GM18873 (cell line): ENCODE data around the gene CD4.

Experiments
- ATAC-seq: cut with Tn5 transposase; IDR thresholded peaks from one replicate; pipeline ENCODE4 v1.9.1; 2021; ENCODE audit warnings: mild to moderate bottlenecking, moderate library complexity, moderate number of reproducible peaks; ENCODE audit not compliant: unreplicated experiment, low FRiP score

Gene CD4

DNA sequence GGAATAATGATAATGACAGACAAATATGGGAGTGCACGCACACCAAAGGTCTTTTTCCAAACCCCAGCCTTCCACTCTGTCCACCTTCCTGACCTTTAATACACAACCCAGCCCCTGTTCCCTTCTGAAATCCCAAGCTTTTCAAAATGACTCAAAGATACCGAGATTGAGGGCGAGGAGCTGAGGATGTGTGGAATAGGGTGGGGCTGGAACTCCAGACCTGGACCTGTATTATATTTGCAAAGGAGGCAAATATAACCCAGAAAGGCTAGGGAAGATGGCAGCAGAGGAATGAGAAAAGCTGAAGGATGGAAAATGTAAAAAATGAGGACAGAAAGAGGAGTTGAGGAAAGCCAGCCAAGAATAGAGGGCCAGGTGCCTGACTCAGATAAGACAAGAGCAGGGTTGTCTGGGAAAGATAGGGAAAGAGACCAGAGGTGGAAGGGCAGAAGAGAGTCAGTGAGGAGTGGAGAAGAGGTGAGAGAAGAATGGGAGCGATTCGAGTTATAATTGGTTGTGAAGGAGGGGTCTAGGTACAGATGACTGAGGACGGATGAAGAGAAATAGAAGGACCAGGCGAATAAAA, 24.2 kb upstream of the CD4 start:
- ATAC-seq, result no peak

DNA sequence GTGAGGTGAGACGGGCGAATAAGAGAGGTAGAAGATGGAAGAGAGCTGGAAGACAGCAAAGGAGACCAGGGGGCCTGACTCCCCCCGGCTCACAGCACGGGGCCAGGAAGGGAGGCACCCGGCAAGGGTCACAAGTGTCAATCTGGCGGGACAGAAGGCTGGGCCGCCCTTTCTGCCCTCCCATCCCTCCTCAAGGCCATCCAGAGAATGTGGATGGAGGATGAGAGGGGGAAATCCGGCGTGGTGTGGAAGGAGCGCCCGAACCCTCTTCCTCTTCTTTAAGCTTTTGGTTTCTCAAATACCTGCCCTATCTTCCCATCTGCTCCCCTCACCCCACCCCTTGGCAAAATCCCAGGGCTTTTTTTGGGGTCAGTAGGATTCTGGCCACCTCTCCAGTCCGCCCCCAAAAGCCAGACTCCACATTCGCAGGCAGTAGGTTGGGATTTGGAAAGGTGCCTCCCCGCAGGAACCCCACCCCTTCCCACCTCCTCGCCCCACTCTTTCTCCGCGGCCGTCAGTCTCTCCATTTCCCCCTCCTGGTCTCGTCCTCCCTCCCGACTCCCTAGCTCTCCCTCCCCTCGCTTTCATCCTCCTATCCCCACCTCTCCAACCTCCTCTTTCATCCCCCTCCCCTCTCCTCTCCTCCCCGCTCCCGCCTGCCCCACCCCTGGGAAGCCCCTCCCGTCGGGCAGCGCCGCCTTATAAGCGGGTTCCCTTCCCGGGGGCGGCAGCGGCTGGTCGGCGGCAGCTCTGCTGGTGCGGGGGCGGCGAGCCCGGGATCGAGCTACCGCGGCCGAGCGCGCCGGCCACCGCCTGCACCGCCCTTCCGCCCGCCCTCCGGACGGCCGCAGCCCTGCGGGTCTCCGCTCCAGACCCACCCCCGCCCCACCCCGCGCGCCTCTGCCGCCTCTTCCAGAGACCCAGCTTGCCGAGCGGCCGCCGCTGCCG, 23.4 kb upstream of the CD4 start, which contains the start of gene PTMS:
Gene PTMS (plus strand): TSS at position 730 of the 948 bp plus-strand sequence. CDS start 343 bp downstream, outside the sequence.
- no peak for ATAC-seq

DNA sequence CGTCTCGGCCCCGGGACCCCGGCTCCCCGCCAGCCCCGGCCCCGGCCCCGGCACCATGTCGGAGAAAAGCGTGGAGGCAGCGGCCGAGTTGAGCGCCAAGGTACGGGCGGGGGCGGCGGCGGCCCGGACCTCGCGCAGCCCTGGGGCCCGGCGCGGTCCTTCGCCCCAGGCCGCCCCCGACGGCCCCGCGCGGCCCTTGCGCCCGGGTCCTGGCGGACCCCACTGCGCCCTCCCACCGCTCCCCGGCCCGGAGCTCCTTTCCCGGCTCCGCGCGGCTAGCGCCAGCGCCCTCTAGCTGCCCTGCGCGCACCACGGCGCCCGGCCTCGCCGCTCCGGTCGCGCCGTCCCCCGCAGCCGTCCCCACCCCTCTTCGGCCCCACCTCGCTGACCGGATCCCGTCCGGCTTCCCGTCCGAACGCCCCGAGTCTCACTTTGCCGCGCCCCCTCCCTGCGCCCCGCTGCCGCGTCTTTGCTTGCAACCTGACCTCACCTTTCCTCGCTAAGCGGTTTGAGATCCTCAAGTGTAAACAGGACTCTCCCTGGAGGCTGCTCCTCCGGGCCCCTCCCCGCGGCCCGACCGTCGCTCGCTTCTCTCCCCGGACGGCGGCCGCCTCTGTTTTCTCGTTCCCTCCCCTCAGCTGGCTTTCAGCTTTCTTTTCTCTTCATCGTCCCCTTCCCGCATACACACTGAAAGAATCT, 22.5 kb upstream of the CD4 start:
- no peak for ATAC-seq

DNA sequence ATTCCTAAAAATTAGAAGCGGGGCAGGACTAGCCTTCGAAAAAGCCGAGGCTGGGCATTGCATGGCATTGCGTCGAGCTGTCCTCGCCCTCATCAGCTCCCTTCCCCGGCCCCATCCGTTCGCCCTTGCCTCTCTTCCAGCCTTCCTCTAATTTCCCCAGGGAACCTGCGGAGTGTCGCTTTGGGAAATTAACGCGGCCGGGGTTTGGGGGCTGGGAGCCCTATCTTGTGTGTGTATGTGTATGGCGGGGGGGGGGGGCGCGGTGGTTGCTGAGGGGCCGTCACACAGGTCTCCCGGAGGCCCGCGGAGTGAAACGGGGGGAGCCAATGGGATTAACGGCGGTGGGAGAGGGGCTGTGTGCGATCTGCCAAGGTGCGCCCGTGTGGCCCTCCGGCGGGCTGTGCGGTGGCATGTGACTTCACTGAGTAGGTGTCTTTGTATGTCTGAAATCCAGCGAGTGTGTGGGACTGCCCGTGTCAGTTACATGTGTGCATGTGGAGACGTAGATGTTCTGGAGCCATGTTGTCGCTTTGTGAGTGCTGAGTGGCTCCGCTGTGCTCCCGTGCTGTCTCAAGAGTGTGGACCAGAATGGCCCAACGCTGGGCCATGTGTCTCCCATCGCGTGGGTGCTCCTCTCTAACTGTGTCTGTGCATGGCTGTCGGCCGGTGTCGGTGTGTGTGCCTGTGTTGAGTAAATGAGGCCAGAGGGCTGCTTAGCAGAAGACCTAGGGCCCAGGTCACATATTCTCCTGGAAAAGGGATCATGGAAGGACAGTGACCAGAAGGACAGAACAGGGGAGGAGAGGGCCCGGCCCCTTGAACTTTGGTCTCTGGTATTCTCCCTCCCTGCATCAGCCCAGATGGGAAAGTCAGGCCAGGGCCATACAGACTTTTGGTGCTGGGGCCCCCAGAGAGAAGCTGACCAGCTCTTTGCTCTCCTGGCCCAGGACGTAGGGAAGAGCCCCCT, 21.7 kb upstream of the CD4 start:
- ATAC-seq, result no peak

DNA sequence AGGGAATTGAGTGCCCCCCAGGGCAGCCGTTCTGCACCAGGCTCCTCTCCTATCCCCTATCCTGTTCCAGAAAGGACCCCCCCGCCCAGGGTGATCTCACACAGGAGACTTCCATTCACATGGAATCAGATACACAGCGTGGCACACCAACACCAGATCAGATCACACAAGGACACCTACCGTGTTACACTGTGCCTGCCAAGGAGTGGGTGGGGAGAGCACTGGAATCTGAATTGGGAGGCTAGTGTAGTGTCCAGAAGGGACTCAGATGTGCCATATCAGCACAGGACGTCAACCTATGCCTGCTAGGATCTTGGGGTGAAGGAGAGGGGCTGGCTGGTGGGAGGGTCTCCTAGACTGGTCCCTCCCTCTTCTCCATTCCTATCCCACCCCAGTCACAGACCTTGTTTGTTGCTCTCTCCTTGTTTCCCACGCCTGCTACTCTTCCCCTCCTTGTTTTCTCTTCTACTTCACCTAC, 20.9 kb upstream of the CD4 start:
- ATAC-seq, result no peak

DNA sequence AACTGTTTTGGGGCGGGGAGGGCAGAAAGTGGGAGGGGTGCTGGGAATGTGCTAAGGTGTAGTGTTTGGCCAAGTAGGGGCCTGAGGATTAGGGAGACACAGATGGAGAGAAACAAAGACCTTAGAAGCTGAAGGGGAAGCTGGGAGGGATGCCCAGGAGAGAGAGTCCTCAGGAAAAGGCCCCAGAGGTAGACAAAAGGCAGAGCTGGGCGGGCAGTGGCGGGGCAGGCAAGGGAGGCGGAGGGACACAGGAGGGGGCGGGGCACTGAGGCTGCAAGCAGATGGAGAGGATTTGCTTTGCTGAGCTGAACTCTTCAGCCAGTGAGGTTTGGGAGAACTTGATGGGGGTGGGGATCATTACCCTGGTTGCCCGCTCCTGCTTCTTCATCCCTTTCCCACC, 20.3 kb upstream of the CD4 start:
- no peak for ATAC-seq

DNA sequence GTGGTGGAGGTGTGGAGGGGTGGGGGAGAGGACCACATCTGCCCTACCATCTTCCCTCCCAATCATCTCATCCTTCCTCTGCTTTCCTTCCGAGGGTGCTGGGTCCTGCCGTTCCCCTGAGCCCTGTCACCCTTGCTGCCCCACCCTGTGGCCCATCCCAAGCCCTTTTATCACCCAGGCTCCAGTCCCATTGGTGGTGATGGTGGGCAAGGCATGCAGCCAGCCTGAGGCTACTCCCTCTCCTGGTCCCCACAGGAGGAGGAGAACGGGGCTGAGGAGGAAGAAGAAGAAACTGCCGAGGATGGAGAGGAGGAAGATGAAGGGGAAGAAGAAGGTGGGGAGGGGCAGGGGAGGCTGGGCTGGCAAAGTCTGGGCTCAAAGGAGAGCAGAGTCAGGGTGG, 19.7 kb upstream of the CD4 start:
- ATAC-seq, result no peak

DNA sequence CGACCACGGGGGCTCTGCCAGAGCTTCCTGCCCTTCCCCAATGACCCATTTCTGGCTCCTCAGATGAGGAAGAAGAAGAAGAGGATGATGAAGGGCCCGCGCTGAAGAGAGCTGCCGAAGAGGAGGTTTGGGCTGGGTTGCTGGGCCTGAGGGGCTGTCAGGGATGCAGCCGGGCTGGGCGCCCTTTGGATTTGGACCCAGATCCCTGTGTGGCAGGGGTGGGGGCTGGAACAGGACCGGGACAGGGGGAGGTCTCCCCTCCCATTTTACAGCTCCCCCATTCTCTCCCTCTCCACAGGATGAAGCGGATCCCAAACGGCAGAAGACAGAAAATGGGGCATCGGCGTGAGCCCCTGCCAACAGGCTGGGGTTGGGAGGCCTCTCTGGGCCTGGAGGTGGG, 19.2 kb upstream of the CD4 start:
- no peak for ATAC-seq

DNA sequence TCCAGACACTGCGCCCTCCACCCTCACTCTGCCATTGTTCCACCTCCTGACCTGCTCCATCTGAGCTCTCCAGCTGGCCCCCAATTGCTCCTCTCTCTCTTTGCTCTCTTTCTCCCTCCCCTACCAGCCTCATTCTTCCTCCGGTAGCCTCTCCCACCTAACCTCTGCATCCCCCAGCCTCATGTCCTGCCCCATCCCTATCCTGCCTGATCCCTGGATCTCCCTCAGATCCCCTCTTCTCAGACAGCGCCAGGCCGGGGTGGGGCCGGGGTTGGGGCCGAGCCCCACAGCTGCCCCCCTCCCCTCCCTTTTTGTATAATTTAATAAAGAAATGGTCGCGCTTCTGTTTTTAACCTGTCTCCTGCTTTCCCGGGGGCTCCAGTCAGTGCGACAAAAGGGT, 18.7 kb upstream of the CD4 start:
- ATAC-seq, result no peak

DNA sequence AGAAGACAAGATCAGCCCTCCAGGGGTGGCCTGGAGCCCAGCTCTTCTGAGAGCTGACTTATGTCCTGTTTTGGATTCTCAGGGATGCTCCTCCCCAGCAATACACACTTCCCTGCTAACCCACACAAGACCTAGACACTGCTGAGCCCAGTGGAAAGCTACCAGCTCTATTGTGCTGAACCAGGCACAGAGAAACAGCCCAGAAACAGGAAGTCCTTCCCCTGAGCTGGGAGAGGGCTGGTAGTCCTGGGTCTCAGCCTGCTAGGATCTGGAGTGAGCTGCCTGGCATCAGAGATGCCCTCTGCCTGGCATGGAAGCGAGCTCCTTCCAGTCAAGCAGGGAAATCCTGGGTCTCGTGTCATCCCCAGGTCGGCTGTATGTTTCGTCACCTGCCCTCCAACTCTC, 18.2 kb upstream of the CD4 start:
- no peak for ATAC-seq

DNA sequence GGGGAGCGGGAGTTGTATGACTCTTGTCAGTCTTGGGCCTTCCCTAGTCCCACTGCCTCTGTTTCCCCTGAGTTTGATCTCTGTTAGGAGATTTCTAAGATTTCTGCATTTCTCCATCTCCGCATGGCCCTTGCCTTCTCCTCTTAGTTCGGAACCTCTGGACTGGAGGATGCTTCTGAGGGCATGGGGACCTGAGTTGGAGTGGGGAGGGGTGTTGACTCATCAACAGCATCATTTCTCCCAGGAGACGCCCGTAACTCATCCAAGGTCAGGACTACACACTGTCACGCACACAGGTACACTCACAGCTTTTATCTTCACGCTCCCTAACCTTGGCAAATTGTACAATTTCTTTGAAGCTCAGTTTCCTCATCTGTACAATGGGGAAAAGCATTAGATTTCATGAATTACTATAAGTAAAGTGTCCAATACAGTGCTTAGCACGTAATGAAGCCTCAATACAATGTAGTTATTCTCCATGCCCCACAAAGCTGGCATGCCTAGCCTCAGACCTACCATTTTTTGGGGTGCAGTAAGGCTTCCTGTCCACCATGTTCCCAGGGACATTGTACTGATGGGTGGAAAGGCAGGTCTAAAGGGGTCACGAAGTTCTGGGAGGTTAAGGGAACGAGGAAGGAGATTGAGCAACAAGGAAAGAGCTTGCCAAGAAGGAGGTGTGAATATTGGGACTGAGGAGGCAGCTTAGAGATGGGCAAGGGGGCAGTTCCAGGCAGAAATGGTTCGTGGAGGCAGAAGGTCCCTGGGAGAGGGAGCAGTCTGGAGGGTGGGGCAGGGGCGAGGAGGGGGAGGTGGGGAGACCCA, 17.6 kb upstream of the CD4 start:
- no peak for ATAC-seq

DNA sequence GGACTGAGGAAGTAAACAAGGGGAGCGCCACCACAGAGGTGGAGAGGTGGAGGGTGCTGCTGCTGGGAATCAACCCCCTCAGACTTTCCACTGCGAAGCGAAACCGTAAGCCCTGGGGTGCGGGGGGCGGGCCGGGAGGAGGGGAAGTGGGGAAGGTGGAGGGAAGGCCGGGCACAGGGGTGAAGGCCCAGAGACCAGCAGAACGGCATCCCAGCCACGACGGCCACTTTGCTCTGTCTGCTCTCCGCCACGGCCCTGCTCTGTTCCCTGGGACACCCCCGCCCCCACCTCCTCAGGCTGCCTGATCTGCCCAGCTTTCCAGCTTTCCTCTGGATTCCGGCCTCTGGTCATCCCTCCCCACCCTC, 17.0 kb upstream of the CD4 start, which contains the start of gene LAG3:
Gene LAG3 (plus strand): TSS at position 190 of the 365 bp plus-strand sequence. CDS start 333 bp downstream, outside the sequence.
- no peak for ATAC-seq

DNA sequence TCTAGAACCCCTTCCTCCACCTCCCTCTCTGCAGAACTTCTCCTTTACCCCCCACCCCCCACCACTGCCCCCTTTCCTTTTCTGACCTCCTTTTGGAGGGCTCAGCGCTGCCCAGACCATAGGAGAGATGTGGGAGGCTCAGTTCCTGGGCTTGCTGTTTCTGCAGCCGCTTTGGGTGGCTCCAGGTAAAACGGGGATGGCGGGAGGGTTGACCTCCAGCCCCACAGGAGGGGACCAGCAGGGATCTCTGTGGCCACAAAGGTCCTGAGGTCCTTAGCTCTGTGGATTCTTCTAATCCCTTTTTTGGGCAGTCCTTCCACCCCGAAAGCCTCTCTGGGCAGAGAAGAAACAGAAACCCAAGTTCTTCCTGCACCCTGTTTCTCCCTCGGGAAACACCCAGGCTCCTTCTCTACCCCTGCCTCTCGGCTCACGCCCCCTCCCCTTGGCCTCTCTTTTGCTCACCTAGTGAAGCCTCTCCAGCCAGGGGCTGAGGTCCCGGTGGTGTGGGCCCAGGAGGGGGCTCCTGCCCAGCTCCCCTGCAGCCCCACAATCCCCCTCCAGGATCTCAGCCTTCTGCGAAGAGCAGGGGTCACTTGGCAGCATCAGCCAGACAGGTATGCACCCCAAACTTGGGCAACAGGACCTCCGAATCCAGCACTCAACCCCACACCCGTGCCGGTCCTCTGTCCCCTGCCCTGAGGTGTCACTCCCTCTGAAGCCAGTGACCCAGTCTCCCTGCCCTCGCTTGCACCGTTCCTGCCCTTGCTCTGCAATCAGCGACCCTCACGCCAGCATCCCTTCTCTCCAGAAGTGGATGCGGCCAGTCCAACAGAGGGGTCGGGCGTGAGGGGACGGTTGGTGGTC, 16.4 kb upstream of the CD4 start:
- no peak for ATAC-seq

DNA sequence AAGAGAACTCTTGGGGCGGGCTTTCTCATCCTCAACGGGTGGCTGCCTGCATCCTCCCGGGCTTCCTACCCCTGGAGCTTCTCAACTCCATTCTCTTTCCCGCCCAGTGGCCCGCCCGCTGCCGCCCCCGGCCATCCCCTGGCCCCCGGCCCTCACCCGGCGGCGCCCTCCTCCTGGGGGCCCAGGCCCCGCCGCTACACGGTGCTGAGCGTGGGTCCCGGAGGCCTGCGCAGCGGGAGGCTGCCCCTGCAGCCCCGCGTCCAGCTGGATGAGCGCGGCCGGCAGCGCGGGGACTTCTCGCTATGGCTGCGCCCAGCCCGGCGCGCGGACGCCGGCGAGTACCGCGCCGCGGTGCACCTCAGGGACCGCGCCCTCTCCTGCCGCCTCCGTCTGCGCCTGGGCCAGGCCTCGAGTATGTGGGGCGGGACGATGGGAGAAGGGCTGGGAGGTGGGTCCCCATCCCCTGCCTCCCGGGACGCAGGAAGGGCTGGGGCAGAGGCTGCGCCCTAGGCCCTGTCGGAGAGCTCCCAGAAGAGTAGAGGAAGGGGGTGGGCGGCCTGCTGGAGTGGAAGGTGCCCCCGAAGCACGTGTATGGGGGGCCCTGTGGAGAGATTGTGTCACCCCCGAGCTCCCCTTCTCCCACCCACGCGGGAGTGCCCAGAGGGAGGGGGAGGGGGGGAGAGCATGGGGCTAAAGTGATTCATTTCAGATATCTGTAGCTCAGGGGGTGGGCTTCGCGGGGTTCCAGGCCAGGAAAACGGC, 15.6 kb upstream of the CD4 start:
- ATAC-seq, result no peak

DNA sequence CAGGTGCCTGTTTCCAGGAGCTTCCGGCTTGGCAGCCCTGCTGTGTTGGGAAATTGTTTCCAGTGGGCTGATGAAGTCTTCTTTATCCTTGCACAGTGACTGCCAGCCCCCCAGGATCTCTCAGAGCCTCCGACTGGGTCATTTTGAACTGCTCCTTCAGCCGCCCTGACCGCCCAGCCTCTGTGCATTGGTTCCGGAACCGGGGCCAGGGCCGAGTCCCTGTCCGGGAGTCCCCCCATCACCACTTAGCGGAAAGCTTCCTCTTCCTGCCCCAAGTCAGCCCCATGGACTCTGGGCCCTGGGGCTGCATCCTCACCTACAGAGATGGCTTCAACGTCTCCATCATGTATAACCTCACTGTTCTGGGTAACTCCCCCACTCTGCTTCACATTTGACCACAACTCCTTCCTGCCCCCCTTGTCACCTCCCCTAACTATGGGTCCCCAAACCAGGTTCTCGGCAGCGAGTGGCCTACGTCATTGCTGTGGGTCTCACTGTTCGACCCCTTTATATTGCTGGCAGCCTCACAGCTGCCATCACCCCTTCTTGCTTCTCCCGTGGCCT, 14.7 kb upstream of the CD4 start:
- ATAC-seq, result no peak

DNA sequence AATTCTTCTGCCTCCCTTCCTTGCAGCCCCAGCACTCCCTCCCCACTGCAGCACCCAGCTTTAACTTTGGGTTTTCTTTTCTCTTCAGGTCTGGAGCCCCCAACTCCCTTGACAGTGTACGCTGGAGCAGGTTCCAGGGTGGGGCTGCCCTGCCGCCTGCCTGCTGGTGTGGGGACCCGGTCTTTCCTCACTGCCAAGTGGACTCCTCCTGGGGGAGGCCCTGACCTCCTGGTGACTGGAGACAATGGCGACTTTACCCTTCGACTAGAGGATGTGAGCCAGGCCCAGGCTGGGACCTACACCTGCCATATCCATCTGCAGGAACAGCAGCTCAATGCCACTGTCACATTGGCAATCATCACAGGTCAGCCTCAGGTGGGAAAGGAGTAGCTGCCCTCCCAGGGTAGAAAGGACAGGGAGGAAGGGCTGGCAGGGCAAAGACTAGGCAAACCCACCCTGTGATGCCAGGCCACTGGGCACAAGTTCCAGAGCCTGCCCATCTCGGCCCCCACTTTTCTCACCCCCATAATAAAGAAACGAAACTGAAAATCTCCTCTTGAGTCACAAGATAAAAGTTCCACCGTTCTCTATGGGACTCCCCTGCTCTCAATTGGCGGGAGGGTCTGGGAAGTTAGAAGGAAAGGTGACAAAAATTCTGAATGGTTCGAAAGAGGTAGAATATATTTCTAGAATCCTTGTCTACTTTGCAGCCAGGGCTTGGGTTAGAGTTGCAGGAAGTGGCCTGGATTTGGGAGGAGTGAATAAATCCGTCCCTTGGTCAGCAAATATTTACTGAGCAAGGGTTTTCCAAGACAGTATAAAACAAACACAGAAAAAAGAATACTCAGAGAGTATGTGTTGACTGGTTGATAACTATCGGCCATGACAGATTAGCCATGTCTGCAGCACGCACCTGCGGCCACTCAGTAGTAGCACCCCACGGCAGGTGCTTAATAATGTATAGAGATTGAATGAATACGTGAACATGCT, 13.8 kb upstream of the CD4 start:
- no peak for ATAC-seq
